Measurements from ENCODE around the gene OR51L1. TPM values are rescaled to one million over a fixed set of nuclear protein-coding genes. Genes with fewer than 3 reads are reported as not detected.
"Not testable (repeated sequence)": the region's sequence is repeated elsewhere in the genome, so short reads cannot be mapped to it uniquely, and the experiment has no call there.

The OR51L1 gene
- total RNA-seq, 1 experiment from 2014 or later = not detected

- RAD21 ChIA-PET (ENCODE audit: low non-redundant PET in 1 of 2, low total read pairs in 2 of 2, uncharacterized antibody in 2 of 2, unreplicated experiment in 2 of 2); H3K4me3 ChIP-seq (replicated peaks in 1 of 2; ENCODE audit: low read depth in 1 of 2, low read length in 2 of 2); H2AFZ ChIP-seq (ENCODE audit: low read depth, low read length, poor library complexity, severe bottlenecking); CTCF ChIA-PET; H3K4me1 ChIP-seq (ENCODE audit: control insufficient read depth in 1 of 2, insufficient read depth in 2 of 2, low read length in 2 of 2); H3K9me3 ChIP-seq (ENCODE audit: control insufficient read depth in 1 of 2, insufficient read depth in 1 of 2, low read depth in 1 of 2, low read length in 2 of 2); POLR2A ChIA-PET; H3K27ac ChIP-seq (ENCODE audit: low read depth, low read length); H3K79me2 ChIP-seq (ENCODE audit: insufficient read depth, low read length); H3K36me3 ChIP-seq (ENCODE audit: control insufficient read depth in 1 of 2, insufficient read depth in 2 of 2, low read length in 2 of 2); ATAC-seq; H3K9me2 ChIP-seq (ENCODE audit: insufficient read depth); H3K4me2 ChIP-seq (ENCODE audit: low read length); BruUV-seq (replicated peaks); H4K20me1 ChIP-seq (ENCODE audit: insufficient read depth); DNase-seq (ENCODE audit: low read depth, low spot score); H3K9ac ChIP-seq (ENCODE audit: low read length): not testable (repeated sequence)
- intact Hi-C loops (cut with micrococcal nuclease) = loop anchor here (1.0 kb wide), 1 partner anchor 10 kb away; no protein-coding TSS in a partner anchor
- peaks cover 14% of the 10 kb centered on the region; the same call in 1 of the 2 replicates for H3K27me3 ChIP-seq (ENCODE audit: insufficient read depth, low read length)
These were observed 39.0 kb upstream of the OR51L1 start, which contains the start of gene OR51A2 for GRCh38 chr11:4955613-4956012. Gene OR51A2, minus strand, starts transcription at chr11:4955713. Its CDS starts 0 bp downstream, at chr11:4955713.

GRCh38 chr11:4957396-4957795 lies 37.3 kb upstream of the OR51L1 start:
- no peak overlapping the region for H2AFZ ChIP-seq (ENCODE audit: low read depth, low read length, poor library complexity, severe bottlenecking)
- H3K36me3 ChIP-seq (ENCODE audit: control insufficient read depth in 1 of 2, insufficient read depth in 2 of 2, low read length in 2 of 2) = no peaks in the 10 kb centered on the region
- no peaks in the 10 kb centered on the region for H3K9me3 ChIP-seq (ENCODE audit: control insufficient read depth in 1 of 2, insufficient read depth in 1 of 2, low read depth in 1 of 2, low read length in 2 of 2)
- no peak for DNase-seq (ENCODE audit: low read depth, low spot score)
- peaks cover 28% of the 10 kb centered on the region for H3K27me3 ChIP-seq (ENCODE audit: insufficient read depth, low read length)
- no peak overlapping the region for H3K9ac ChIP-seq (ENCODE audit: low read length)
- no TSS peak for BruUV-seq (replicated peaks)
- POLR2A ChIA-PET = no interaction called here
- no peaks in the 10 kb centered on the region for H3K79me2 ChIP-seq (ENCODE audit: insufficient read depth, low read length)
- intact Hi-C loops (cut with micrococcal nuclease) = no loop called here
- ATAC-seq = no peak
- RAD21 ChIA-PET (ENCODE audit: low non-redundant PET in 1 of 2, low total read pairs in 2 of 2, uncharacterized antibody in 2 of 2, unreplicated experiment in 2 of 2) = no interaction called here
- CTCF ChIA-PET = no interaction called here
- no peak for TF ChIP-seq EGR1 (IDR thresholded peaks at IDR 0.05; ENCODE audit: low read depth)
- TF ChIP-seq RAD21 (IDR thresholded peaks at IDR 0.05; ENCODE audit: low read depth) = no peak
- TF ChIP-seq POLR2A (IDR thresholded peaks at IDR 0.05; ENCODE audit: borderline replicate concordance, extremely low read depth, insufficient read depth, insufficient read length) = no peak
- TF ChIP-seq ZNF274 (IDR thresholded peaks at IDR 0.05; ENCODE audit: low read depth, low read length) = no peak
- no peak for TF ChIP-seq YY1 (IDR thresholded peaks at IDR 0.05; ENCODE audit: extremely low read depth, insufficient replicate concordance, low read depth, low read length)
- TF ChIP-seq MAX (IDR thresholded peaks at IDR 0.05) = no peak
- H3K4me1 ChIP-seq (ENCODE audit: control insufficient read depth in 1 of 2, insufficient read depth in 2 of 2, low read length in 2 of 2) = no peaks in the 10 kb centered on the region
- no peaks in the 10 kb centered on the region for H3K9me2 ChIP-seq (ENCODE audit: insufficient read depth)
- H4K20me1 ChIP-seq (ENCODE audit: insufficient read depth) = no peaks in the 10 kb centered on the region
- H3K27ac ChIP-seq (ENCODE audit: low read depth, low read length) = no peak overlapping the region
- no peak overlapping the region for H3K4me3 ChIP-seq (replicated peaks in 1 of 2; ENCODE audit: low read depth in 1 of 2, low read length in 2 of 2)
- H3K4me2 ChIP-seq (ENCODE audit: low read length) = no peak overlapping the region

Data from HCT116 (cell line).